CD14-positive monocyte (primary cell): ENCODE data around the gene NFE2L1. TPM values are rescaled to one million over a fixed set of nuclear protein-coding genes. Genes with fewer than 3 reads are reported as not detected.

Experiments used
- DNase-seq, 3 donors: peaks; one replicate each; pipeline ENCODE4 v3.0.0-alpha.2; 2011 to 2022
- H2AFZ ChIP-seq: 2 replicates; pipeline ENCODE4 v1.6.0; 2012; ENCODE audit warnings: mild to moderate bottlenecking, low read depth, low read length, inconsistent platforms; ENCODE audit not compliant: insufficient read depth, poor library complexity, severe bottlenecking
- H3K27ac ChIP-seq, 2 donors: 1 replicate in 1 of 2; 2 replicates in 1 of 2; pipeline ENCODE4 v1.5.1; 2012 to 2013; ENCODE audit warnings: low read length in 2 of 2, control low read depth in 1 of 2, inconsistent platforms in 1 of 2, low read depth in 1 of 2, mild to moderate bottlenecking in 1 of 2
- H3K27me3 ChIP-seq, 2 donors: one replicate each; pipeline versions ENCODE4 v1.6.0 to v1.6.1; 2011 to 2013; ENCODE audit warnings: low read length in 2 of 2; ENCODE audit not compliant: control insufficient read depth in 2 of 2, insufficient read depth in 2 of 2
- H3K36me3 ChIP-seq, 2 donors: replicated peaks in 1 of 2; 1 replicate in 1 of 2; 2 replicates in 1 of 2; pipeline versions ENCODE4 v1.5.1 to v1.6.1; 2012 to 2013; ENCODE audit warnings: low read length in 2 of 2, control low read depth in 1 of 2, inconsistent platforms in 1 of 2, mild to moderate bottlenecking in 1 of 2; ENCODE audit not compliant: insufficient read depth in 2 of 2, control insufficient read depth in 1 of 2
- H3K4me1 ChIP-seq, 2 donors: 1 replicate in 1 of 2; 2 replicates in 1 of 2; pipeline versions ENCODE4 v1.5.1 to v1.6.1; 2012 to 2013; ENCODE audit warnings: low read length in 2 of 2, control low read depth in 1 of 2, inconsistent platforms in 1 of 2, mild to moderate bottlenecking in 1 of 2, moderate library complexity in 1 of 2; ENCODE audit not compliant: insufficient read depth in 2 of 2, control insufficient read depth in 1 of 2
- H3K4me2 ChIP-seq: replicated peaks from 2 replicates; pipeline ENCODE3; 2012; ENCODE audit warnings: low read length, moderate library complexity, mild to moderate bottlenecking; ENCODE audit not compliant: poor library complexity, severe bottlenecking; ENCODE audit errors: extremely low read depth
- H3K4me3 ChIP-seq, 3 experiments: fragments of 200-600 bp in 1 of 3; sonication (generic) in 1 of 3; replicated peaks in 1 of 3; 1 replicate in 2 of 3; 2 replicates in 1 of 3; pipeline ENCODE4 v1.5.1; 2011 to 2013; ENCODE audit warnings: low read length in 3 of 3, mild to moderate bottlenecking in 3 of 3, control low read depth in 2 of 3, low read depth in 2 of 3, inconsistent platforms in 1 of 3, moderate library complexity in 1 of 3
- H3K79me2 ChIP-seq: 2 replicates; pipeline ENCODE4 v1.6.0; 2012; ENCODE audit warnings: mild to moderate bottlenecking, control low read depth, inconsistent platforms, low read length, moderate library complexity; ENCODE audit not compliant: insufficient read depth
- H3K9ac ChIP-seq: 2 replicates; pipeline ENCODE4 v1.6.0; 2017; ENCODE audit warnings: low read length, mild to moderate bottlenecking; ENCODE audit not compliant: insufficient read depth, poor library complexity, severe bottlenecking
- H3K9me3 ChIP-seq, 2 donors: replicated peaks in 1 of 2; 1 replicate in 1 of 2; 2 replicates in 1 of 2; pipeline versions ENCODE4 v1.5.1 to v1.6.1; 2012 to 2013; ENCODE audit warnings: low read length in 2 of 2, control low read depth in 1 of 2; ENCODE audit not compliant: control insufficient read depth in 1 of 2, insufficient read depth in 1 of 2
- H4K20me1 ChIP-seq: 2 replicates; pipeline ENCODE4 v1.6.0; 2012; ENCODE audit warnings: mild to moderate bottlenecking, low read length, control low read depth, moderate library complexity; ENCODE audit not compliant: insufficient read depth
- H3K27ac Mint-ChIP-seq, 7 donors: one replicate each; pipeline ENCODE4 v1.8.0; 2020; ENCODE audit warnings: mild to moderate bottlenecking in 7 of 7, mixed read lengths in 7 of 7, moderate library complexity in 6 of 7, inconsistent platforms in 2 of 7
- H3K27me3 Mint-ChIP-seq, 3 donors: one replicate each; pipeline ENCODE4 v1.8.0; 2021 to 2022; ENCODE audit warnings: low read depth in 3 of 3, mild to moderate bottlenecking in 3 of 3, mixed read lengths in 3 of 3, moderate library complexity in 3 of 3, inconsistent platforms in 1 of 3
- H3K36me3 Mint-ChIP-seq, 2 donors: one replicate each; pipeline ENCODE4 v1.8.0; 2020; ENCODE audit warnings: mixed read lengths in 2 of 2, inconsistent platforms in 1 of 2, mild to moderate bottlenecking in 1 of 2
- H3K4me1 Mint-ChIP-seq: one replicate; pipeline ENCODE4 v1.8.0; 2020; ENCODE audit warnings: mild to moderate bottlenecking, mixed read lengths
- H3K4me3 Mint-ChIP-seq, 2 donors: one replicate each; pipeline ENCODE4 v1.8.0; 2020; ENCODE audit warnings: mild to moderate bottlenecking in 2 of 2, mixed read lengths in 2 of 2, moderate library complexity in 1 of 2
- H3K9me3 Mint-ChIP-seq, 7 donors: one replicate each; pipeline ENCODE4 v1.8.0; 2020 to 2022; ENCODE audit warnings: mixed read lengths in 7 of 7, mild to moderate bottlenecking in 6 of 7, moderate library complexity in 6 of 7, inconsistent platforms in 2 of 7
- CTCF ChIP-seq: fragments of 200-600 bp; IDR thresholded peaks from one replicate; pipeline ENCODE4 v1.8.0; 2022; ENCODE audit warnings: antibody characterized with exemption, mild to moderate bottlenecking
- WGBS: methylation state at CpG from one replicate; pipeline ENCODE4 v1.1.5; 2013; ENCODE audit warnings: missing lambda C conversion rate; ENCODE audit not compliant: insufficient coverage; 5-methylcytosine and 5-hydroxymethylcytosine counted together
- intact Hi-C, 2 donors: fragments of 100-400 bp; cut with micrococcal nuclease; formaldehyde crosslinking; loops; one replicate each; pipeline versions ENCODE4 v1.15.0 to v1.15.1; 2023
- polyA plus RNA-seq, 3 donors: library from polyadenylated mRNA; depleted of rRNA in 1 of 3; unstranded in 2 of 3; stranded (reverse) in 1 of 3; fragments of 300-500 nt in 2 of 3; fragments of >200 nt in 1 of 3; fragmentation: Illumina TruSeq in 2 of 3; gene quantifications; 1 replicate in 2 of 3; 2 replicates in 1 of 3; pipeline ENCODE4 v1.2.3, GENCODE V29; 2012 to 2021

NFE2L1 gene
- polyA plus RNA-seq, 3 donors, result 2.8 to 27.0 (median 7.1) TPM

DNA sequence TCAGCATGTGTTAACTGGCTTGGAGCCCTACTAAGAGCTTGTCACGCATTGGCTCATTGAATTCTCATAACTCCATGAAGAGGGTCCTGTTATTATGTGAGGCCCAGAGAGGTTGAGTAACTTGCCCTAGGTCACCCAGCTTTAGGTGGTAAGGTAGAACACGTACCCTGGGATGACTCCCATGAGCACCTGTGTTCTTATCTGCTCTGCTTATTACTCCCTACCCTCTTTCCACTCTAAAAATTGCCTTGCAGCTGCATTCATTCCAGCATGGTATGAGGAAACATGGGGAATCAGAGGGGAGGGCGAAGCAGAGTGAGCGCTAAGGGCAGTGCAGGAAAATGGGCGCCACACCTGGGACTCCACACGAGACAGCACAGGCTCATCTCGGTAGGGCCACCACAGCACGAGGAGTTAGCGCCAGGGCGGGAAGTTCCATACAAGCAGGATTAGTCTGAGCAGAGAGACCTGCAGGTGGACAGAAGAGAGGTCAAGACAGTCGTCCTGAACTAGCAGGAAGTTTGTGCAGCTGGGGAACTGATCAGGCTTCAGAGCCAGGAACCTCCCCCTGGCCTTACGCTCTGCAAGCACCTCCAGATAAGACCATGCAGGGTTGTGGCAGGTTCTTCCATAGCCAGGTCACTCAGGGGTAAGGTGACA lies 20.7 kb upstream of the NFE2L1 start:
- Histone ChIP-seq H3K36me3 (no peaks in the 10 kb centered on the region), H2AFZ (no peak overlapping the region), H3K9ac (no peak overlapping the region), H3K9me3 (no peaks in the 10 kb centered on the region), H3K4me1 (peaks cover 38 to 43% of the 10 kb centered on the region in 2 donors), H3K4me2 (no peak overlapping the region), H3K79me2 (no peaks in the 10 kb centered on the region), H3K27ac (no peak overlapping the region), H3K4me3 (no peak overlapping the region), H3K27me3 (peaks cover 0 to under 1% of the 10 kb centered on the region in 2 donors), H4K20me1 (no peaks in the 10 kb centered on the region)
- WGBS, result 88% methylated on average over 10 of the region's 12 CpGs
- Mint-ChIP-seq H3K36me3 (no peaks in the 10 kb centered on the region), H3K9me3 (peaks cover 0 to 3% (median 0%) of the 10 kb centered on the region in 7 donors), H3K4me3 (no peak overlapping the region), H3K27me3 (peaks cover 14 to 25% (median 23%) of the 10 kb centered on the region in 3 donors), H3K4me1 (peaks cover 37% of the 10 kb centered on the region), H3K27ac (no peak overlapping the region)
- no peak for TF ChIP-seq CTCF
- DNase-seq, result no peak
- intact Hi-C loops, result loop anchor here (5.0 to 10.0 kb wide), 3 partner anchors 100 to 590 kb away; partner anchors contain the start of gene HOXB8 (in 1 of the 2)

DNA sequence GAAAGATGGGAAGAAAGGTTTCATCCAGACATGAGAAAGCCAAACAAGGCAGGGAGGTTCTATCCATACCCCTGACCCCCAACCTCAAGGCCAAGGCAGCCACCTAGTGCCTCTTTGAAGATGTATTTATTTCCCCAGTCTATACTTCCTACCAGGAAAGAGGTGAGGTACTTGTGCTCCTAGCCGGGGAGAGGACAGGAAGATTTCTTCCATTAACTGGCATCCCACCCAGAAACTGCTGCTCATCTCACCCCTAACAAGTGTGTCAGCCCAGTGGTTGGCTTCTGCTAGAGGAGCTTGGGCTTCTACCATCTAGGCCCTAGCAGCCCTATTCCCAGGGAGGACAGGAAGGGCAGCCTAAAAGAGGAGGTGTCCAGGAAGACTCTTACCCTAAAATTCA lies 19.4 kb upstream of the NFE2L1 start:
- Histone ChIP-seq H2AFZ (no peak overlapping the region), H3K79me2 (no peaks in the 10 kb centered on the region), H3K4me2 (no peak overlapping the region), H3K9ac (no peak overlapping the region), H3K27ac (no peak overlapping the region), H3K4me3 (no peak overlapping the region), H3K4me1 (peaks cover 25 to 31% of the 10 kb centered on the region in 2 donors), H4K20me1 (no peaks in the 10 kb centered on the region), H3K36me3 (no peaks in the 10 kb centered on the region), H3K27me3 (peaks cover 0 to 10% of the 10 kb centered on the region in 2 donors), H3K9me3 (no peaks in the 10 kb centered on the region)
- no peak for TF ChIP-seq CTCF
- Mint-ChIP-seq H3K27ac (no peak overlapping the region), H3K4me1 (peaks cover 24% of the 10 kb centered on the region), H3K4me3 (no peak overlapping the region), H3K27me3 (peaks cover 26 to 34% (median 32%) of the 10 kb centered on the region in 3 donors), H3K9me3 (peaks cover 0 to 3% (median 0%) of the 10 kb centered on the region in 7 donors), H3K36me3 (no peaks in the 10 kb centered on the region)
- intact Hi-C loops, result loop anchor here (5.0 to 10.0 kb wide), 3 partner anchors 99 to 589 kb away; partner anchors contain the start of gene HOXB8 (in 1 of the 2)
- no CpG with 5 or more reads among the region's 1 CpG for WGBS
- no peak for DNase-seq
